Frontal cortex (tissue), 4 donors: Measurements from ENCODE around the gene MED13L. TPM values are rescaled to one million over a fixed set of nuclear protein-coding genes. Genes with fewer than 3 reads are reported as not detected.

Experiments
- DNase-seq, 2 donors: peaks; one replicate each; pipeline ENCODE4 v3.0.0; 2012; ENCODE audit warnings: low spot score in 2 of 2
- FAIRE-seq: peaks from 2 replicates; lab custom pipeline; 2012; peaks lifted over from hg19 to GRCh38; lab: Jason Lieb, UNC
- total RNA-seq: library from RNA; depleted of rRNA; stranded (reverse); fragments of >200 nt; gene quantifications from one replicate; pipeline ENCODE4 v1.2.3, GENCODE V29; 2014
- donor health status: control.
- donor health status: control.
- donor health status: control.

MED13L gene
- total RNA-seq, 1 donor from 2014 or later = 164 TPM

DNA sequence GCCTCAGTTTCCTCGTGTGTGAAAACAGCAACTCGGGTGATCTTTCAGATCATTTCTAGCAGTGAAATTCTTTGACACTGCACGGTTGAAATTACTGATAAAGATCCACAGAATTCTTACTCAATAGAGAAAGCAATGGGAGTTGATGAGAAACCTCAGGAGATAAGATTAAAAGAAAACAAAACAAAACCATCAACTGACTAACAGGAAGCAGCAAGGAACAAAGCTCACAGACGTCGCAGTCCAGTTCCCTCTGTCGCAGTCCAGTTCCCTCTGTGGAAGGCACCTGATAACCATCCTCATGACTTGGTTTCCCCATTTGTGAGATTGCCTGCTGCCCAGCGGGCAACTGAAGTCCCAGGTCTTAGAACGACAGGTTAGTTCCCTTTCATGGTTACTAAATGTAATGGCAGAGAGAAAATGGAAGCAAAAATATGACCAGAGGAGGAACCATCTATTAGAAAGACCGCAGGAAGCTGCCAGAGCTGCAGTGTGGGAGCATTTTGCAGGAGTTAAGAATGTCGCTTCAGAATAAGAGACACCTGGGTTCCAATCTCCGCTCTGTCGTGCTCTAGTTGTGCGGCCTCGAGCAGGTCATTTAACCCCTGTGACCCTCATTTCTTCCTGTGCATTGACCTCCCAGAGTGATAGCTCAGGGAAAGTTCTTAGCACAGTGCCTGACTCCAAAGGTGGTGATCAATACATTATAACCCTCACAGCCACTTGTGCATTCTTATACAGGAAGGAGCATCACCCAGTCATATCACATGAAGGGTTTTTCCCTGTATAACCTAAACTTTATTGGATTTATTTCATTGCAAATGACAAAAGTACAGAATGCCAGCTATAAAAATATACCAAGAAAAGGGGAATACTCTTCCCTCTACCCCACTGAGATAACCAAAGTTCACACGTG lies 5.1 kb upstream of the MED13L start:
- FAIRE-seq = no peak
- no peak for DNase-seq

GRCh38 chr12:116280595-116281290 lies 3.2 kb upstream of the MED13L start:
- no peak for FAIRE-seq

DNA sequence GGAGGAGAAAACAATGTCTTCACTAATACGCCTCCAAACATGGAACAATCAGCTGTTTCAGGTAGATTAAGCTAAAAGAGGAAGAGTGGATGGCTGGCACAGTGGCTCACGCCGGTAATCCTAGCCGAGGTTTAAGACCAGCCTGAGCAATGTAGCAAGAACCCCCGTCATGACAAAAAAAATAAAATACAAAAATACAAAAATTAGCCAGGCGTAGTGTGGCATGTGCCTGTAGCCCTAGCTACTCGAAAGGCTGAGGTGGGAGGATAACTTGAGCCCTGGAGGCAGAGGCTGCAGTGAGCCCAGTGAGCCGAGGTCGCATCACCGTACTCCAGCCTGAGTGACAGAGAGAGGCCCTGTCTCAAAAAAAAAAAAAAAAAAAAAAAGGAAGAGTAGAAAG lies 1.2 kb upstream of the MED13L start:
- no peak for FAIRE-seq
- no peak for DNase-seq

More at GRCh38 chr12:116280595-116281290, 3.2 kb upstream of the MED13L start:
- no peak for DNase-seq

GRCh38 chr12:116278279-116278626 lies 760 bp upstream of the MED13L start:
- DNase-seq = no peak
- FAIRE-seq = no peak

- FAIRE-seq = no peak
- DNase-seq = peak; percentile 56 to 62
Measured at GRCh38 chr12:116276652-116277466, 634 bp downstream of the MED13L start.

GRCh38 chr12:116274551-116275375 lies 2.7 kb downstream of the MED13L start:
- FAIRE-seq (no peak), DNase-seq (no peak)

DNA sequence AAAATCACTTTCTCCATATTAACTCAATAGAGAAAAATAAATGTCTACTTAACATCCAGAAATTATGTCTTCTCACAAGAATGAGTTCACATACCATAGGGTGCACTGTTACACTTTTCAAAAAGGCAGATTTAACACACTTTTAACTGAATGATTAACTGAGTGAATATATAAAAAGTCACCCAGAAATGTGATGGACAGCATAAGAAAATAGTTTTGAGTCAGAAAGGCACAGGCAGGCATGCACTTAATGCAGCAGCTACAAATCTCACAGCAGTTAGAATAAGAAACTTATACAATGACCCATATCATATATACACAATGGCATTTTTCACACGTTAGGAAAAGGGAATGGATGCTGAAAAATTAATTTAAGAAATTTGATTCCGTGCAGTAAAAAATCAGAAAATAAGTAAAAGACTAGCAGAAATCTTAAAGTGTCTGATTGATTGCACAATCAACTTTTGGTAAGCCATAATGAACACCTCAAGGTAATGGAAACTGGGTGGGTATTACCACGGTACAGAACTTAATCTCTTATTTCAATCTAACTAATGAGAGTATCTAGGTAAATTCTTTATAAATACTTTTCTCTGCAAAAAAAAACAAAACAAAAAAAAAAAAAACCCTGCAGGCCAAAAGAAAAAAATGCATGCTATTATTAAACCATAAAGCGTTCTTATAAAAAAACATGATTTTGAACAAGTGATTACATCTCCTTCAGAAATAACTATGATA lies 3.5 kb downstream of the MED13L start:
- DNase-seq (no peak), FAIRE-seq (no peak)

DNA sequence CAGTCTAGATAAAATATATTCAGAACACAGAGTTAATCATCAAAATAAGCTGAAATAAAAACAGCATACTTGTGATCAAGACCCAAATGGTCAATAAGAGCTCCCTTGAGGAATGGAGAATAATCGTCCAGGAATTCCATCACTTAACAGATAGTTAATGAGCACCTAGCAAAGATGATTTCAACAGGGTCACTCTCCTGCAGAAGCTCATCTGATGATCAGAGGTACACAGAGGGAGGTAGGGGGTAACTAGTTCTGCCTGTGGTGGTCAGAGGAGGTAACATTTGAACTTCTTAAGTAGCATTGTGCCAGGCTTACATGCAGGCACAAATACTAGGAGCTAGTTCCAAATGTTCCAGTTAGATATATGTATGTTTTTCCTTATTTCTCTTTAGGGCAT lies 9.5 kb downstream of the MED13L start:
- FAIRE-seq (no peak), DNase-seq (no peak)

DNA sequence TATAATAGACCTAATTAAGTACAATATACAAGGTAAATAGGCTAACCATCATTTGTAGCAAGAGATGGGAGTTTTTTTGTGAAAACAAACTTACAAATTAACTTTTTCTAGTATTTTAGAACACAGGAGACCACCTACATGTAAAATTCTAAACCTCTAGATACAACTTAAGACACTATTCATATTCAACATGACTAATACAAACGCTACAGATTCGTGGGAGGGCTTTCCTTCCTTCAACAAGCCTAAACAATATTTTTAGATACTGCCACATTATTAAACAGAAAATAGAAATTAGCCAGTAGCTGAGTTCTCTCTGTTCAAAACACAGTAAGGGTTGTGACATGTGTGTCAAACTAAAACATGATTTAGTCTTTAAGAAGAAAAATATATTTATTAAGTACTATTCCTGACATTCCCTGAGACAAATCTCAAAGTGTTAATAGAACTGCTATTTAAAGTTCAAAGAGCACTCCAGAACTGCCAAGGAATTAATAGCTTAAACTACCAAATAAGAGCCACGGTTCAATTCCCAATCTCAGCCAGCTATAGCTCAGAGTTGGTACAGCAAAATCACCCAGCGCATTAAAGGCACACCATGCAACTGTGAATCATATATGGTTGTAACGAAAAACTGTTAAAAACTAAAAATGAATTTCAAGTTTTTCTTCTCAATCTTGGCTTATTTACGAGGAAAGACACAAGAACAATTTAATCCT lies 10.7 kb downstream of the MED13L start:
- FAIRE-seq = no peak
- DNase-seq = no peak

GRCh38 chr12:116266168-116266601 lies 11.3 kb downstream of the MED13L start:
- DNase-seq (no peak), FAIRE-seq (no peak)

DNA sequence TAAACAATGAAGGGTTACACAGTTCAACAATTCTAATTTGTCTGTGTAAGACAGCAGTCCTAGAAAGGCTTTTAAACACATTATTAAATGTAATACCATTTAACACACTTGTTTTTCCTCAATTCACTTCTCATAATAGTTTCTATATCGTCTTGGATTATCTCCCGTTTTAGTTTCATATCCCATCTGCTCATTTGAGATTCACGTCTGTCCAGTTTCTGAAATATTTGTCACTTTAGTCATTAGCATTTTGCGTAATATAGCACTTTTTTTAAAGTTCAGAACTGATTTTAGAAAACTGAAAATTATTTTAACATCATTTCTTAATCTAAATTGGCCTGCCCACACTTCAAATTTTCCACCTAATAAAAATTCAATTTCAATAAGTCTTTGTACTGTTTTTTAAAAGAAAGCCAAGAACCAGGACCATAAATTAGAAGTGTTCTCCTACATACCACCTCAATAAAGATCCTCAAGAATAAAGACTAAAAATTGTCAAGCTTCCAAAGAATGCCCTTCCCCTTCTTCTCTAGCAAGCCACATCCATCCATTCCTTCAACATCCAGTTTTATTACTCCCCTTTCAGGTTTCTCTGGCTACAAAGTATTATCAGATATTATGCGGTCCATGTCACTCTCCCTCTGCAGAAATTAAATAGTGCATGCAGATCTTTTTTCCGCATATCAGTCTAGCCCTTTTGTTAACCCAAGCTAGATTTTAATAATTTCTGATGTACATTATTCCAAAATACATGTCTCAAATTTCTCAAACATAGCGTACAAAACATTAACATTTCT lies 11.9 kb downstream of the MED13L start:
- DNase-seq (no peak), FAIRE-seq (no peak)

DNA sequence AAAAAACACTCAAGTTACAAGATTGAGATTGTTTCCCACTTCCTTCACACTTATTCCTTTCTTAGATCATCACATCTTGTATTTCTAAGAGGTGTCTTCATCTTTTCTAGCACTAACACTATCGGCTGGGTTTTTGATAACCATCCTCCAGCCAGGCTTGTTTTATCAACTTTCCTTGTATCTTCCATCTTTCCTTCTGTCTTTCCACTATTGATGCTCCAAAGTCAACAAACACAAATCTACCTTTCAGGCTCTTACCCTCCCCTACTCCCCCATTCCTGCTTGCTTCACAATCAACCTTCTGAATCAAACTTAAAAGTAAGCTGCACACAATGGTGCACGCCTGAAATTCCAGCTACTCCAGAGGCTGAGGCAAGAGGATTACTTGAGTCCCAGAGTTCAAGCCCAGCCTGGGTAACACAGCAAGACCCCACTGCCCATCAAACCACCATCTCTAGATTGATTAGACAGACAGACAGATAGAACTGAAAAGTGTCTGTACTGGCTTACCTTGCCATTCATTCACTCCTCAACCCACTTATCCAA lies 12.9 kb downstream of the MED13L start:
- DNase-seq (no peak), FAIRE-seq (no peak)

- no peak for FAIRE-seq
- DNase-seq = no peak
Measured at GRCh38 chr12:116263844-116264243, 13.6 kb downstream of the MED13L start.

DNA sequence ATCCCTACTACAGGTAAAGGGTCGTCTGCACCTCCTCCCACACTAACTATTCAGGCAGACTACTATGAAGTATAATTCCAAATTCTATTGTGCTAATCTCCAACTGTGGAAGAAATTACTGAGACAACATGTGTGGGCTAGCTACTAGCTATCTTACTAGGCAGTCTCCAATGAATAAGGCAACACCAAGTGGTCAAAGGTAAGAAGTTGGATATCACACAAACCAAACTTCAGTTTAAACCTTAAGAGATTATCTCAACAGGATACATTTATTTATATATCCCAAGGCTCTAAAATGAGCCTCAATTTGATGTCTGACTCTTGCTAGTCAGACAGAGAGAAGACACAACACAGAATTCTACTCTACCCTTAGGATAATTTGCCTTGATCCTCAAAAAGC lies 14.1 kb downstream of the MED13L start:
- no peak for FAIRE-seq
- DNase-seq = no peak

DNA sequence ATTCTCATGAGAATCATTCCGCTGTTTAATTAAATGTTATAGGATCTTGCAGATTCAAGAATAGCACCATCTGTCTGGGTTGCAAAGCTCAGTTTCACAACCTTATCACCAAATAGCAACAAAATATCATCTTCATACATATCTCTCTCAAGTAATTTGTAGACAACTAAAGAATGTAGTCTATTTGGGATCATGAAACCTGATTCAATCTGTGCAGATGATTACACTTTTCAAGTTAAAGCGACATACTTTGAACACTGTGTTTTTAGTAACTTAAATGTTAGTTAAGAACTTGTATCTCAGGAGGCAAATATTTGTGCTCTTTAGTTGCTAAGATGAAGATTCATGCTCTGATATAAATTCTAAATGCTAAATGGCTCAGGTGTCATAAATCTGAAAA lies 14.8 kb downstream of the MED13L start:
- no peak for DNase-seq

GRCh38 chr12:116261525-116262100 lies 15.9 kb downstream of the MED13L start:
- no peak for DNase-seq
- no peak for FAIRE-seq

More for the DNA sequence above, 14.8 kb downstream of the MED13L start:
- FAIRE-seq = no peak
